NCI-H1092 (cell line): Measurements from ENCODE around the gene CYP3A5.
"Not testable (repeated sequence)": the region's sequence is repeated elsewhere in the genome, so short reads cannot be mapped to it uniquely, and the experiment has no call there.

Experiments used
- DNase-seq: peaks from one replicate; lab custom pipeline; 2025; lab: John Stamatoyannopoulos, UW

CYP3A5 gene

GRCh38 chr7:99642027-99642426 is 37.8 kb downstream of the CYP3A5 start:
- DNase-seq: no peak

- DNase-seq: no peak
Observed at GRCh38 chr7:99639267-99639666, 40.5 kb downstream of the CYP3A5 start.

- no peak for DNase-seq
Observed at GRCh38 chr7:99638731-99639130, 41.1 kb downstream of the CYP3A5 start.

GRCh38 chr7:99637414-99637813 is 42.4 kb downstream of the CYP3A5 start:
- not testable (repeated sequence) for DNase-seq

- no peak for DNase-seq
Observed at GRCh38 chr7:99631295-99632109, 48.3 kb downstream of the CYP3A5 start.

GRCh38 chr7:99629643-99630042 is 50.2 kb downstream of the CYP3A5 start:
- DNase-seq: no peak

- no peak for DNase-seq
Observed at GRCh38 chr7:99628471-99629465, 51.0 kb downstream of the CYP3A5 start.

GRCh38 chr7:99627513-99627912 is 52.3 kb downstream of the CYP3A5 start:
- no peak for DNase-seq

- DNase-seq: no peak
Observed at GRCh38 chr7:99626661-99627060, 53.1 kb downstream of the CYP3A5 start.

GRCh38 chr7:99625961-99626360 is 53.8 kb downstream of the CYP3A5 start:
- DNase-seq: no peak

GRCh38 chr7:99625321-99625720 is 54.5 kb downstream of the CYP3A5 start:
- no peak for DNase-seq

- DNase-seq: no peak
Observed at GRCh38 chr7:99624484-99624883, 55.3 kb downstream of the CYP3A5 start.

GRCh38 chr7:99623702-99624447 is 55.9 kb downstream of the CYP3A5 start:
- DNase-seq: no peak

- no peak for DNase-seq
Observed at GRCh38 chr7:99623091-99623693, 56.6 kb downstream of the CYP3A5 start.

GRCh38 chr7:99622596-99622995 is 57.2 kb downstream of the CYP3A5 start:
- no peak for DNase-seq

GRCh38 chr7:99621271-99621670 is 58.5 kb downstream of the CYP3A5 start:
- no peak for DNase-seq

GRCh38 chr7:99619571-99620130 is 60.1 kb downstream of the CYP3A5 start:
- no peak for DNase-seq

- no peak for DNase-seq
Observed at GRCh38 chr7:99618726-99619125, 61.1 kb downstream of the CYP3A5 start.

GRCh38 chr7:99617192-99617781 is 62.5 kb downstream of the CYP3A5 start:
- DNase-seq: no peak

GRCh38 chr7:99616359-99617191 is 63.2 kb downstream of the CYP3A5 start, which contains the start of gene ZSCAN25:
TSS of gene ZSCAN25 (plus strand) at chr7:99616946. CDS start at chr7:99619607, 2,661 bp downstream.
- DNase-seq: peak; percentile 97
